Activated effector memory CD4-positive, alpha-beta T cell treated with anti-CD3 and anti-CD28 coated beads, Interleukin-2, amount 50 U/mL, for 16 hours (primary cell): Measurements from ENCODE around the gene MALAT1.

ENCODE experiments used
- DNase-seq: peaks from one replicate; pipeline ENCODE4 v3.0.0-alpha.2; 2020

The MALAT1 gene

GRCh38 chr11:65479184-65480145 is 19.4 kb upstream of the MALAT1 start:
- DNase-seq = no peak

GRCh38 chr11:65482306-65482850 is 16.5 kb upstream of the MALAT1 start:
- DNase-seq = no peak

DNA sequence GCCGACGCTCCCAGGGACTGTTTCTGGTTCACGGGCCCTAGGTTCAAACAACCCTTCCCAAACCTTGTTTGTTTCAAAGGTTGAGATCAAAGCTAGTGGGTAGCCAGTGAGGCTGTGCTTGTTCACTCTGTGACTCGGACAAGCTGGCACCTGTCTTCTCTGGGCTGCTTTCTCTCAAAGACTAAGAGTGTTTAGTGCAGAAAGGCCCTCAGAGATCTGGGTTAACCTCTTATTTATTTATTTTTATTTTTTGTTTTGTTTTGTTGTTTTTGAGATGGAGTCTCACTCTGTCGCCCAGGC is 13.0 kb upstream of the MALAT1 start:
- no peak for DNase-seq

- no peak for DNase-seq
Observed at GRCh38 chr11:65486570-65487466, 12.0 kb upstream of the MALAT1 start.

DNA sequence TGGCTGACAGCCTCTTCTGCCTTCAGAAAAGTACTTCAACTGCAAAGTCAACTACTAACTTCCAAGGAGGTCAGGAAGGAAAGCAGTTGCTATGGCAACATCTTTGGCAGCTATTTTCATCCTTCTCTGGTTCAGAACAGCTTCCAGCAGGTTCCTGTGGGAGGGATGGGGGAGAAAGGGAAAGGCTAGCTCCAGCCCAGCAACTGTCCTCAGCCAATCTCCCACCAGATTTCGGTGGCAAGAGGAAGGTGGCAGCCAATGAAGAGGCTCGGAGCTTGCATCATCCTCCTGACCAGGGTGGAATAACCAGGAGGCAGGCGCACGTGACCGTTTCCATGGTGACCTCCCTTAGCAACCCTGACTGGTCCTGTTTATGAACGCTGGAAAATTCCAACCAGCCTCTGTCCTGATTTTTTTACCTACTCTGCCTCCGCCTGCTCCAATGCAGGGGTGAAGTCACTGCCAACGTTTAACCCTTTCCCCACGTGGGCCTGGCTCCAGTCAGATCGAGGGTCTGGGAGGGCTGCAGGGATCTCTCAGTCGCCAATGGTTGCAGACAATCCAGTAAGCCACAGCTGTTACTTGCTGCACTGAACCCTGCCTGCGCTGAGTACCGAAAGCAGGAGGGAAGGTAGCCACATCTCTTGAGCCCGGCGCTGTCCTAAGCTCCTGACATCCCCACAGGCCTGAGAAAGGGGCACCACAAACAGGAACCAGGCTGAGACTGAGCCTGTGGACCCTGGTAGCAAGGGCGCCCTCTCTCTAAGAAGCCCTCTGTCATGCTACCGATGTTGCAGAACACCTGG is 11.2 kb upstream of the MALAT1 start:
- no peak for DNase-seq

GRCh38 chr11:65488273-65489034 is 10.4 kb upstream of the MALAT1 start:
- no peak for DNase-seq

- DNase-seq = no peak
Observed at GRCh38 chr11:65489035-65489705, 9.7 kb upstream of the MALAT1 start.

DNA sequence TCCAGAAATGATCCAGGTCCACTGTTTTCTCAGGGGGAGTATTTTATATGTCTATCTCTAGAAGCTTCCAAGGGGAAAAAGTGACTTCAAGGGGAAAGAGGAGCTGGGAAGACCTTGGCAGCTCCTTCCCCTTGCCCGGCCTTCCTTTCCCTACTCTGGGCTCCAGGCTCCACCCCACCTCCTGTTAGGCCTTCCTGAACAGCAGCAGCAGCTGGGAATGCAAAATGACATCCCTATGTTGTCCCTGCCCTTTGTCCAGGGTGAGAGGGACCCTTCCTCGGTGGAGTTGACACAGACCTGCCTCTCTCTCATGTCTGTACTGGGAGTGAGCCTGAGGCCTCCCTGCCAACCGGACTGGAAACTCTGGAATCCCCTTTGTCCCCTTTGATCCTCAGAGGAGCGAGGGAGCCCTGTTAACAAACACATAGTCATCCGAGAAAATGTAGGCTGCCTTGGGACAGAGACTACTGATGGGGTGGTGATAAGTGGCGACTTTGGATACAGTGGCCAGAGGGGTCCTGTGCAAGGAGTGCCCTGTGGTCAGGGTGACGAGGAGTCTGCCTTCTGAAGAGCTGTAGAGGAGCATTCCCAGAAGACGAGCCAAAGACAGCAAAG is 9.0 kb upstream of the MALAT1 start:
- DNase-seq = peak; percentile 30

DNA sequence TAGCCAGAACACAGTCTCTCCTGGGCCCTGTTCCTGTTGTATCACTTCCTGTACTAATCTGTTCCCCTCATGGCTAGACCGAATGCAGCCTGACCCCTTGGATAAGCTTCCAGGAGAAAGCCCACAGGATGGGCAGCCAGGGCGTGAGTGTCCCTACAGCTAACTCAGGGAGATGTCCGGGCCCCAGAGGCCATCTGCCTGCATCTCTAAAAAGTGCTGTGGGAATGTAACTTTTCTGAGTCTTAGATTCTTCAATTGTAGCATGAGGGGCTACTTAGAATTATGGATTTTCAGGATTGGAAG is 7.7 kb upstream of the MALAT1 start:
- DNase-seq = peak; percentile 38

DNA sequence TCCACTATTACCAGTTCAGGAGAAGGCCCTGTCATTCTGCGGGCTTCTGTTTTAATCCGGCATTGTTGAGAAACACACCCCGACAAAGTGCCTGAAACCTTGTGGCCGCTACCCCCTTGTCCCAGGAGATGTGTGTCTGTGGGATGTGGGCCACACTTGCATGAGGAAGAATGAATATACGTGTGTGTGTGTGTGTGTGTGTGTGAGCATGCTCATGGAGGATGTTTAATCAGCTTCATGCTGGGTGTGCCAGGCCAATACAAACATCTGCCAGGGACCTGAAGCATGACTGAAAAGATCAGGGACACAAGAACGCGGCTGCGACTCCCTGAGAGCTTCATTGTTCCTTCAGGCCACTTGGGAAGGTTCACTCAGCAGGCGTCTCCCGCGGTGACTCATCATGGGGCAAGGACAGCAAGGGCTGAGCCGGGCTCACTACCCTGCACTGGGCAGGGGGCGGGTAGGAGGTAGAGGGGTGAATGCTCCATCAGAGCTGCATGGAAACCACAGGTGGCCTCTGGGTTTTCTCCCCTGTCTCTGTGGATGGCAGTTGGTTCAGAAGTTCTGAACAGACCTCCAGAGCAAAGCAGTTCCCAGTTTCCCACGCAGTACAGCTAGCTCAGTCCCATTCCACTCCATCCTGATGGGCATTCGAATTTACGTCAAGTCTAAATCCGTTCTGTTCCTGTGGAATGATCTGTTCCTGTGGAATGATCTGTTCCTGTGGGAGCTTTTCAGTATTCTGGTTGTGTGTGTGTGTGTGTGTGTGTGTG is 7.0 kb upstream of the MALAT1 start:
- peak; percentile 63 for DNase-seq

GRCh38 chr11:65492387-65492636 is 6.5 kb upstream of the MALAT1 start:
- DNase-seq = no peak

DNA sequence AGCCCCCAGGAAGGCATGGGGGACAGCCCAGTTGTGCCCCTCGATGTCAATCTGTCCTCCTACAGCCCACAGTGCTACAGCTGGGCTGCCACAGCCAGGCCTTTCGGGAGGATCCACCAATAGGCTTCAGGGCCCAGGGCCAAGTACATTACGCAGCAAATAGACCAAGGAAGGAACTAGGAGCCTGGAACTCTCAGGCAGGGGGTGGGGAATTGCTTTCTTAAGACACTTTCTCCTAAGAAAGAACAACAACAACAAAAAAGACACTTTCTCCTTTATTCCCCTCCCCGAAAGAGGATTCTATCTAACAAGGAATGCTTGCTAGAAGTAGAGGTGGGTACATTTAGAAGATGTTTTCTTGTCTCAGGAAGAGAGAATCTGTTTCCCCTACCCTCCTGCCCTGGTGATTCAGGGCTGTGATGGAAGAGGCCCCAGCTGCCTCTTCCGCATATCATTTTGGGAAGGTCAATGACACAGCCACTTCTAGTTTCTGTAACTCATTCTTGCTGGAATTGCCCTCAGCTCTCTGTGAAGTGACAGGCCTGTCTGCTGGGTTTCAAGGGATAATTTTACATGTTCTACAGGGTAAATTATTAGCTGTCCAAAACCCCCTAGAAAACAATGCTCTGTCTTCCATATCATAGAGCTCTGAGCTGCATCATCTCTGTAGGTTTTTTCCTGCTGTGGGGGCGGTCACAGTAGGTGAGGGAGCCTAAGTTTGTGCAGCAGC is 6.0 kb upstream of the MALAT1 start:
- DNase-seq = peak; percentile 50

GRCh38 chr11:65493367-65494176 is 5.3 kb upstream of the MALAT1 start:
- no peak for DNase-seq

DNA sequence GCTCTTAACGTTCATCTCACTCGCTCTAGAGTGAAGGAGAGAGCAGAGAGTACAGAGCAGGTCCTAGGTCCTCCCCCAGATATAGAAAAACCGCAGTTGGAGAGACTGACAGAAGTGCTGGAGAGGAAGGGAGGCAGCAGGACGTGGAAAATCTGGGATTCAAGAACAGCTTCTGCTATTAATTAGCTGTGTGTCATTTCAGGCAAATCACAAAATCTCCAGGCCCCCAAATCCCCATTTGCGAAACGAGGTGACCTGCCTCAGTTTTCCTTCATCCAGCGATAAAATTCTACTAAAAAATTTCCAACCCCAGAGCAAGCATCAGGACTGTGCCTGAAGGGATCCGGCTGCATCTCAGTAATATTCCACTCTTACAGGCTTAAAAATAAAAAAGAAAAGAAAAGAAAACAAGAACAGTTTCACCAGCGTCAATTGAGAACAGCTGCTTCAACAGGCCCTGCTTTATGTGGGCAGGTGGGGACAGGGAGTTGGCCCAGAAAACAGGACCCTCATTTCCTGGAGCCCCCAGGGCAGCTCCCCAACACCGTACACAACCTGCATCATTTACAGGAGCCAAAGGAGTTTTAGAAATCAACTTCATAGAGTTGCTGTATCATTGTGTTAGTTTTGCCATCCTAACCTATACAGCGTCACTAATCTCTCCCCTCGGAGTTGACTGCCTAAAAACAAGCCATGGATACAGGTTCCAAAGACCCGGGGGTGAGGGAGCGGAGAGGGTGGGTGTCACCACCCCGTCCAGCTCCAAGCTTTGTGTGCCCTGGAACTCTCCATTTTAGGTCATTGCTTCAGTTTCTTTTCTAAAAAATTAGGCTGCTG is 2.3 kb upstream of the MALAT1 start:
- no peak for DNase-seq

DNA sequence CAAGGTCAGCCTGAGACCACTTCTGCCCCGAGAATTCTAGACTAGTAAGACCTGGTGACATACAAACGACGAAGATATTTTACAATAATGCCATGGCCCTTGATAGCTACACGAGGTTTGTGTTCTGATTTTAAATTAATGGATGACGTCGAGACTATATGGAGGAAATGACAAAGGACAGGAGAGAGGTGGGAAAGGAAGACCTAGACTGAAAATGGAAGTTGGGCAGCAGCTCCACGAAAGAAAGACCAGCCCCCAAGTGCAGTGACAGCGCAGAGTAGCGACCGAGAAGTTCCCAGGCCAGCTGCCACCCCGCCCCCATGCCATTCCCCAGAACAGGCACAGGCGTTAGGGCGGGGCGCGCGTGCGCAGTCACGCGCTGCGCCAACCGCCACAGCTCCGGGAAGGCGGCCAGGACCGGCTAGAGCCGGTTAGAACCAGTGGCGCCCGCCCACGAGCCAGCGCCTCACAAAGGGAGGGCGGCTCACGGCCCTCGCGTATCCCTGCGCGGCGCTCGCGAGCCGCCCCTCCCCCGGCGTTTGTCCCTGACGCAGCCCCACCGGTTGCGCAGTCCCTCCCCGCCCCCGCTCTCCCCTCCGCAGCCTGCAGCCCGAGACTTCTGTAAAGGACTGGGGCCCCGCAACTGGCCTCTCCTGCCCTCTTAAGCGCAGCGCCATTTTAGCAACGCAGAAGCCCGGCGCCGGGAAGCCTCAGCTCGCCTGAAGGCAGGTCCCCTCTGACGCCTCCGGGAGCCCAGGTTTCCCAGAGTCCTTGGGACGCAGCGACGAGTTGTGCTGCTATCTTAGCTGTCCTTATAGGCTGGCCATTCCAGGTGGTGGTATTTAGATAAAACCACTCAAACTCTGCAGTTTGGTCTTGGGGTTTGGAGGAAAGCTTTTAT is 1.5 kb upstream of the MALAT1 start:
- peak; percentile 100 for DNase-seq

GRCh38 chr11:65498042-65498726 is 661 bp upstream of the MALAT1 start:
- DNase-seq = peak; percentile 86

DNA sequence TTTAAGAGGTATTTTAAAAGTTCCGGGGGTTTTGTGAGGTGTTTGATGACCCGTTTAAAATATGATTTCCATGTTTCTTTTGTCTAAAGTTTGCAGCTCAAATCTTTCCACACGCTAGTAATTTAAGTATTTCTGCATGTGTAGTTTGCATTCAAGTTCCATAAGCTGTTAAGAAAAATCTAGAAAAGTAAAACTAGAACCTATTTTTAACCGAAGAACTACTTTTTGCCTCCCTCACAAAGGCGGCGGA is 193 bp upstream of the MALAT1 start:
- no peak for DNase-seq
